ENCODE results near the gene CYP4Z1. TPM values are rescaled to one million over a fixed set of nuclear protein-coding genes. Genes with fewer than 3 reads are reported as not detected.

CYP4Z1 gene
- total RNA-seq, 1 experiment from 2014 or later = not detected

- Histone ChIP-seq H3K27me3 (ENCODE audit: insufficient read depth, low read length) (no peaks in the 10 kb centered on the region; the same call in 1 of the 2 replicates), H3K79me2 (ENCODE audit: insufficient read depth, low read length) (no peaks in the 10 kb centered on the region), H3K18ac (ENCODE audit: insufficient read length, low read depth, low read length) (no peak overlapping the region), H3K4ac (ENCODE audit: low read depth, low read length) (no peak overlapping the region), H3K4me2 (ENCODE audit: insufficient read depth, insufficient read length, low read length) (peak overlapping the region; percentile 46), H2BK5ac (ENCODE audit: insufficient read length, low read length) (no peak overlapping the region), H3T11ph (ENCODE audit: low read length) (no peak overlapping the region), H2BK20ac (ENCODE audit: low read depth, low read length, poor library complexity, severe bottlenecking) (no peak overlapping the region), H3K4me1 (ENCODE audit: insufficient read depth, low read length) (peaks cover 6% of the 10 kb centered on the region; the same call in 1 of the 2 replicates), H3K9ac (ENCODE audit: extremely low read depth, insufficient read length, low read length) (no peak overlapping the region), H4K91ac (ENCODE audit: insufficient read length, low read depth, low read length) (no peak overlapping the region), H3K23ac (ENCODE audit: insufficient read length, low read depth, low read length) (no peak overlapping the region), H3K79me1 (ENCODE audit: insufficient read depth, low read depth, low read length, poor library complexity, severe bottlenecking) (no peaks in the 10 kb centered on the region), H4K20me1 (ENCODE audit: control insufficient read depth, insufficient read depth, insufficient read length) (no peaks in the 10 kb centered on the region), H3K27ac (ENCODE audit: insufficient read length, low read depth, low read length) (no peak overlapping the region), H3K56ac (ENCODE audit: insufficient read length, low read depth, low read length) (no peak overlapping the region), H3K9me3 (ENCODE audit: control insufficient read depth, low read depth, low read length) (no peaks in the 10 kb centered on the region), H2AFZ (ENCODE audit: low read length) (peak overlapping the region; percentile 86), H4K8ac (replicated peaks; ENCODE audit: insufficient read length, low read depth, low read length) (no peak overlapping the region), H3K23me2 (ENCODE audit: insufficient read length, low read depth, low read length, poor library complexity, severe bottlenecking) (no peaks in the 10 kb centered on the region), H3K14ac (ENCODE audit: insufficient read depth, low read length) (no peak overlapping the region), H2BK12ac (ENCODE audit: insufficient read length, low read depth, low read length) (no peak overlapping the region), H4K5ac (ENCODE audit: insufficient read length, low read depth, low read length) (no peak overlapping the region), H2BK15ac (ENCODE audit: low read depth, low read length) (no peak overlapping the region), H2BK120ac (ENCODE audit: low read depth, low read length, poor library complexity, severe bottlenecking) (no peak overlapping the region), H2AK5ac (ENCODE audit: insufficient read length, low read length) (no peak overlapping the region)
- no peak for TF ChIP-seq CTCF (conservative IDR thresholded peaks at IDR 0.05)
- peak overlapping the region; percentile 64 to 82 for H3K4me3 Mint-ChIP-seq
- H3K9me3 Mint-ChIP-seq = no peaks in the 10 kb centered on the region
- peaks cover 18 to 25% of the 10 kb centered on the region in 2 experiments for H3K4me1 Mint-ChIP-seq
- peaks cover 44% of the 10 kb centered on the region for H3K27me3 Mint-ChIP-seq (ENCODE audit: low read depth)
- no peak for DNase-seq
- WGBS (ENCODE audit: extremely low coverage, insufficient read length, low lambda C conversion rate) = no CpG with 5 or more reads among the region's 8 CpGs
- no peak overlapping the region for H3K27ac Mint-ChIP-seq
- H3K36me3 Mint-ChIP-seq (ENCODE audit: insufficient read depth in 1 of 3, low read depth in 3 of 3) = no peaks in the 10 kb centered on the region
Measured at GRCh38 chr1:47024141-47024801, 42.8 kb upstream of the CYP4Z1 start.

All from H9 (cell line).